Astrocyte of the hippocampus (primary cell): ENCODE results near the gene MACROD2.

Experiments
- DNase-seq: peaks from one replicate; pipeline ENCODE4 v3.0.0; 2011; ENCODE audit warnings: low read depth, low spot score

The MACROD2 gene

DNA sequence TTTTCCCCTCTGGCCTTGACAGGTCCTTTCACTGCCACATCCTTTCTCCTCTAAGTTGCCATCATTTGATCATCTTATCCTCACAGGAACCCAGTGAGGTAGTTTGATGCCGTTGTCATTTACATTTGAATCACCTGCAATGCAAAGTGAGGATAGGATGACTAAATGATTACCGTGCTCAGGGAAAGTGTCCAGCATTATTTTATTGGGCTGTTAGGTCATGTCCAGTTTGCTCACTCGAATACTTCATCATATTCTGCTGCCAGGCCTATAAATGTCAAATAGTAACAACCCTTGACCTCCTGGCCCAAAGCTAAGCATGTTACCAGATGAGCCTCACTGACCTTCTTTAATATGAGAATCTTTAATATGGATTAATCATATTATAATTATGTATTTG lies 1410.8 kb downstream of the MACROD2 start:
- DNase-seq, result no peak

DNA sequence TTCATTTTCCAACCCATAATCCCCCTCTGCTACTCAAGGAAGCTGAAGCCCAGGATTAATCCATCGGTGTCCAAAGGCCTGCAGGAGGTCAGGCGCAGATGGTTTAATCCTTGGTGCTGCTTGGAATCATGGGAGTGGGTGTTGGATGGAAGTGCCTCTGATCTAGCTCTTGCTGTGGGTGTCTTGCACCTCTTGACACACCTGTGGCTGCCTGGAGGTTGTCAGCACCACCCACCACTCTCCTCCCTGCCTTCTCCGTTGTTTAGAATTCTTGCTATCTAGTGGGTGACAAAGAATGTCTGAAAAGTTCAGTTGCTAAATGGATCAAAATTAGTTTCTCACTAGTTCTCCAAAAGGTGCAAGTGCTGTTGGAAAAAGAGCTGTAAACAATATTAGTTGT lies 1416.5 kb downstream of the MACROD2 start:
- DNase-seq, result no peak

DNA sequence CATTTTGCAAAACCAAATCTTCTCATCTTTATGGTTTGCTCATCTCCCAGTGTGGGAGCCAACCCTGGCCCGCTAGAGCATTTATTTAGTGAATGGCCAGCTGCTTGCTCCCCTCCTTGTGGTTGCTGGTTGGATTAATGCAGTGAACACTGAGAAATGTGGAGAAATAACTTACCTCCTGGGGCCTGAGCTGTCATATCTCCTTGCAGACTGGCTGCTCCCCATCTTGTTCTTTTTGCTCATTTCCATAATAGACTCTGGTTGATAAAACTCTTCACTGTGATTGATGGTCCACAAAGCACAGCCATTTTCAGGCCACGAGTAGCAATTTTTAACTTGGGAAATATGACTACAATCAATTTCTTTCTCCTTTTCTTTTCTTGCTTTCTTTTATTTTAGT lies 1420.6 kb downstream of the MACROD2 start:
- DNase-seq, result no peak

DNA sequence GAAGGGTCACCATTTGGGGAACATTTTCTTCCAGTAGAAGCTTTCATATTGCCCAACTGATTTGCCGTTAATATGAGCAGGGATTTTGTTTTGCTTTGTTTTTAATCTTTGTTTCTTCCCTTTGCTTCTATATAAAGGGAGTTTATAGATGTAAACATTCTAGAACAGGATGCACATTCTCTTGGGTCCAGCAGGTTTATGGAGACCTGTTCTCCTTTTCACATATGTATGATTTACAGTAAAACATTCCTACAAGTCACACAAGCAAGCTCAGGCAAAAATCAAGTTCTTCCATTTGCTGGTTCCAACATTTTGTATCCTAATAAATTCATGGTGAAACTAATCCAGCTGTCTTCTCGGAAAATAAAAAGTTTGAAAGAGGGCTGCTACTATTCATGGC lies 1424.5 kb downstream of the MACROD2 start:
- DNase-seq, result no peak

DNA sequence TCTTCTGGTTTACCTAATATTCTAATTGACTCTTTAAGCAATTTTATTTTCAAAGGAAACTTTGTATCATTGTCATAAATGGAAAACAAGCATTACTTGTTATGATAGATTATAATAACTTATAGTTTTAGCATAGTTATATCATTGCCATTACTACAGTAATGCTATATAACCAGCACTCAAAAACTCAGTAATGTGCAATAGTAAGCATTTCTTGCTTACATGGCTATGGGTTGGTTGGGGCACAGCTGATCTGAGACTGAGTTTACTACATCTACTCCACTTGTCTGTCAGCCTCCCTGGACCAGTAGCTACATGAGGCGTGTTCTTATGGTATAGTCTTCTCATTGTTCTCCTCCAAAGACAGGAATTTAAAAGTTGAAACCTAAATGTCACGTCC lies 1427.7 kb downstream of the MACROD2 start:
- no peak for DNase-seq

DNA sequence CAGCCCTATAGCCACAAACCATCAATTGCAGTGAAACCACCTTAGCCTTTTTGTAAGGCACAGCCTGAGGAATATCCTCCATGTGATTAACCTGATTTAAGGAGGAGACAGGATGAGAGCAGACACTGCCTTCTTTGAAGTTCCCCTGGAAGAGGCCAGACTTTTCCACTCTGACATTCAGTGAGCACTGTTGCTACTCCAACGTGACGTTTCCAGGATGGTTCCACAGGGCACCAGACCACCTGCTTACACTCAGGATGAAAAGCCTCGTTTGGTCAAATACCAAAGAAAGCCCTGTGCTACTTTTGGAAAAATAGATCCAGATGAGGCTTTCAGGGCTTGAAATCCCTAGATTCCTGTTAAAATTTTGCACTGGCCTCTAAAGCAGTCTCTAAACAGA lies 1444.2 kb downstream of the MACROD2 start:
- no peak for DNase-seq

DNA sequence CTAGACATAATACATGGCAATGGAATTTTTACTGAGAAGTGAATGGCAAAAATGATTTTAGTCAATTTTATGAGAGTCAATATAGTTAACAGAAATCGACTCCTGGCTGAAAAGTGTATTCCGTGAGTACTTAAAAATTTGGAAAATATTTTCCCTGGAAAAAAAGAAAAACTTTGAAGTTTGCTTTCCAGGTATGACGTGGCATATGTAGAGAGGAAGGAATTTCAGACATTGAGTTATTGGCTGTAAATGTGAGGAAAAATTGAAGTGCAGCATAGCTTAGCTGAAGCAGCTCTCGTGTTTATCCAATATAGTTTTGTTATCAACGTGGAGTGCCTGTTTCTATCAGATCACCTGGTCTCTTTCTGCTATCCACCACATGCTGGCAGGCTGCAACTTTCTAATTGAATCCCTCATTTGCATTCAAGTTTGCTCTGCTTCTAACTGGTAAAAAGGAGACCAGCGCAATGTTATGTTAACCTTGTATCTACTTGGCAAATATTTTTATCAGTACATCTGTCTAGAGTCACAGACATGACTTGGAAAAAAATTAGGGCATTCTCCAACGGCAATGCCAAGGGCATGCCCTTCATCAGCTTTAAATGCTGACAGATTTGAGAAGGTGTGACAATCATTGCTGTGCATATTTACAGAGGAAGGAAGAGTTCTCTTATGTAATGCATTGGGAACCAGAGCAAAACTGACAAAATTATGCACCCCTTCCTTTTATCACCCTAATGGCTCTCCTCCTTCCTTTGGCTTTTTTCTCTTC lies 1444.9 kb downstream of the MACROD2 start:
- DNase-seq, result no peak

DNA sequence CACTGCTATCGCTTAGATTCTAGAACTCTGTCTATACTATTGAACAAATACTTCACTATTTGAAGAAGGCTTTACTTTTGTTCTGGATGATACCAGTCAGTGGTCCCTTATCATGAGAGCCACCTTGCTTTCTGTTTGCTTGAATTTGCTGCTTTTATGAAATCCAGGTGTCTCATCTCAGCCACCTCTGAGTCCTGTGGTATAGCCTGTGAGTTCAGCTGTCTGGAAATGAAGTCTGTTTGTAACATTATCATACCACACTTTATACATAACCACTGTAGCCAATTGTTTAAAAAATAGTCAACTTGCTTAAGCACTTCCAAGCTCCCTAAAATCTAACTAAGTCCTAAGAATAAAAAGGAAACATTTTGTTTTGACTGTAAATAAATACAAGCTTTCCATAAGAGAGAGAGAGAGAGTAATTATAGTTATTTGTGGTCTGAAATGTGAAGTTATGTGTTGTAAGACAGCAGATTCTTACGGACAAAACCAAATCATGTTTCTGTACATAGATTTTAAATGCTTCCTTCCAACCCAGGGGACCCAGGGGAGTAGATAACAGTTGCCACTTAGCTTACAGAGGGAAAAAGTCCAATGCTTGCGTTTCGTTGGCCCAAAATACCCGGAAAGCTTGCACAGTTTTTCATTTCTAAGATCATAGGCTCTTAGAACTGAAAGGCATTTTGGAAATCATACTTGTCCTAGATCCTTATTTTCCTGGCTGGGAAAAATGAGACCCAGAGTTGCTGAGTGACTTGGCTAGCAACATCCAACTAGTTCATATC lies 1449.9 kb downstream of the MACROD2 start:
- no peak for DNase-seq

DNA sequence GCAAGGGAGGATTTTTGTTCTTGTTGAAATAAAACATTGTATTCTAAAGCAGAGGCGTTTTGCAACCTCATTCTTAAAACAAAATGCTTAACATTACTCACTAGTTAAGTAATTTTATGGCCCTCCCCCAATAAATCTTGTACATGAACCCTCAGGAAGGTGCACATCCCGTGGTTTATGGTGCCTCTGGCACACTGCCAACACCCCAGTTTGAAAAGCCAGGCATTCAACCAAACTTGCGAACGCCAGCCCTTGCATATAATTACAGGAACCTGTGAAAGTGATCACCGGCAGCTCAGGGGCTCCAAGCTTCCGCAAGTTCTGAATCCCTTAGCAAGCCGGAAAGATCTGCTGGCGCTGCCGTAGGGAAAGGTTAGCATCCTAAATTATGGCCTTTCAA lies 1451.1 kb downstream of the MACROD2 start:
- DNase-seq, result peak; percentile 54

DNA sequence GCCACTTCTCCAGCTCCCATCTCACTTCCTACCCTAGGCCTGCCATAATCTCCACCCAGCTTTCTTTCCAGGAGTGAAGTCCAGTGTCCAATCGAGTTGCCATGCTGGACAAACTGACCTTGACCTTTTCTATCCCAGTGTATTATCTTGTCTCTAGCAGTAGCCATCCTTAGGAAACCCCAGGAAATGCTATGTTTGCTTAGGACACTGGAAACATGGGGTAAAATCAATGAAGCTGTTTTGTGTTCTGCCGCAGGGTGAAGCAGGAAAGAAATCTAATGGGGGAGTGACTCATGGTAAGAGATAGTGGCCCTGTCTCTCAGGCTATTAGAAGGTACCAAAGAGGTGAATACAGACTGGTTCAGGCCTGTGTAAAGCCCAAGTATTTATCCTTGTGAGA lies 1452.2 kb downstream of the MACROD2 start:
- no peak for DNase-seq

DNA sequence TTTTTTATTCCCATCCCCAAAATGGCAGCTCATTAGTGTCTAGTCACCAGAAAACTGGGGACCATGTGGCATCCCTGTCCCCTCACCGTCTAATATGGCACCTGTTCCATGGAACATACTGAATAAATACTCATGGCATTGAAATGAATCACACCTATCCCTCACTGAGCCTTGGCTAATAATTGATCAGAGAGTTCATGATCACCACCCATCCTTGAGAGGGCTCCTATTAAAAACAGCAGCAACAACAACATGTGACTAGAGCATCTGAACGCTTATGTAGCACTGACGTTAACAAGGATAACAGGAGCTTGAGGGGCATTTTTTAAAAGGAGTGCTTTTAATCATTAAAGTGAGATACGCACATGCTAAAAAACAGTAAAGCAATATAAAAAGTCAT lies 1453.7 kb downstream of the MACROD2 start:
- no peak for DNase-seq

DNA sequence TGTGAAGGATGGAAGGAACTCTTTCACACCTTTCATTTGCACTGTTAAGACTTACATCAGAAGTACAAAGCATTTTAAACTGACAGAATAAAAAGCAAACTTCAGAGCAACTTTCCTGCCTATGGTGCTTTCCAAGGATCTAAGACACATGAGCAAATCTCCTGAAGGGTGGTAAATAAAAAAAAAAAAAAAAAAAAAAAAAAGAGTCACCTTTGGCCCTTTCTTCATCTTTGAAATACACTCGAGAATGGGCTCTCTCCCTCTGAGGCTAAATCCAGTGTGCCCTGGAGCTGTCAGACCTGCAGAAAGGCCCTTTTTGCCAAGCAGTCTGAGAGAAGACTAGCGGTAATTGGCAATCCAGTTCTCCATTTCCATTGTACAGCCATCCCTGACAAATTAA lies 1455.9 kb downstream of the MACROD2 start:
- DNase-seq, result no peak

DNA sequence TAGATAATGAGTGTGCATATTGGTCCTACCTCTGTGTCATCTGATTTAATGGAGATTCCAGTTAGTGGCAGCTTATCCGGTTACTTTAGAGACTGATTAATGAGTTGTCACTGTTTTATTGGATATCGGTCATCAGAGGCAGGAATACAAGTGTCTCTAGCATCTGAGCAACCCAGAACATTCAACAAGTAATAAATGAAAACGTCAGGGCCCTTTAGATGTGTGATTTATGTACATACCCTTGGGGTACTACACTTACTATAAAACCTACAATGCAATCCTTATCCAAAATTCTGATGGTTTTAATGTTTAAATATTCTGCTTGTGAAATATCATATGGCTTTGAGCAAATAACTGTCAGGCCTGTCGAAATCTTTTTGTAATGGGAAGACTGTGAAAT lies 1460.0 kb downstream of the MACROD2 start:
- no peak for DNase-seq

DNA sequence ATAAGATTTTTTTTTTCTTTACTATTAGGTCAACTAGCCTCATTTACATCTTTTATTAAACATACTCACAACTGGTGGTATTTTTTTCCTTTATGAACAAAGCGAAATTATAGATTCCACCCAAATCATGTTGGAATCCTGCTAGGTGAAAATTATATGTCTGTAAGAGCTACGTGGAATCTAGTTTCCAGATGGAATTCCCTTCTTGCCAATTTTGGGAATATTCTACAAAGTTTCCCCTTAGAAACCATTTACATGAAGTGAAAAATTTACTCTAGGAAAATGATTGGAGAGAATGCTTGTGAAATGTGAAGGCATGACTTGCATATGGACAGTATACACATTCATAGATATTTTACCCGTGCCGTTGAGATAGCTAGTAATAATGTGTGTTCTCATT lies 1466.6 kb downstream of the MACROD2 start:
- DNase-seq, result no peak

DNA sequence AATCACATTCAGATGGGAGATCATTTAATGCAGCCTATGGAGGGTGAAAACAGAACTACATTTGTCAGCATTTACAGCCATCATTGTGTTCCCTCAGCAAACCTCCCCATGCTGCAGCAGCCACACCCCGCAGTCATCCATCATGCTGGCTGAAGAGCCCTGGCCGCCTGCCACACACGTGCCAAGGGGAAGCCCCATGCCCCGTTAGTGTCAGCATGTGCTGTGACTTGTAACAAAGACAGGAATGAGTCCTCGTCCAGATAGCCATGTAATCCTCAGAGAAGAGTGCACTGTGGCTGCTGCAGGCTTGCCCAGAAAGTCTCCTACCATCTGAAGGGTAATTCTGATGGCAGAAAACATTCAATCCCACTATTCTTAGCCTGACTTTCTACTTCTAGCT lies 1480.2 kb downstream of the MACROD2 start:
- peak; percentile 22 for DNase-seq

DNA sequence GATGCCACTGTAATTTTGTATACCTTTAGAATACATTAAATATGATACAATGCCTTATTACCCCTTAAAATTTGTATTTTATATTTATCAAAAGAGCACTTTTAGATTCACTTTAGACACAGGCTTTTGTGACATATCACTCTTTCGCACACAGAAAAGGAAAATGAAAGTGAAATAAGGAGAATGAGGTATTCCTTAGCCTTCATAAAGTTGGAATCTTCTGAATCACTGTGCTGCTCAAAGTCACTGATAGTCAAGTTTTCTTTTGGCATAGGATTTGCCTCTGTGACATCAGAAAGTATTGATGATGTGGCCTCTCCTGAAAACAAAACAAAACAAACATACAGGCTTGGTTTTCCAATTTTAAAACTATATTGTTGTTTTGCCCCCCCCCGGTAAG lies 1480.9 kb downstream of the MACROD2 start:
- DNase-seq, result no peak

DNA sequence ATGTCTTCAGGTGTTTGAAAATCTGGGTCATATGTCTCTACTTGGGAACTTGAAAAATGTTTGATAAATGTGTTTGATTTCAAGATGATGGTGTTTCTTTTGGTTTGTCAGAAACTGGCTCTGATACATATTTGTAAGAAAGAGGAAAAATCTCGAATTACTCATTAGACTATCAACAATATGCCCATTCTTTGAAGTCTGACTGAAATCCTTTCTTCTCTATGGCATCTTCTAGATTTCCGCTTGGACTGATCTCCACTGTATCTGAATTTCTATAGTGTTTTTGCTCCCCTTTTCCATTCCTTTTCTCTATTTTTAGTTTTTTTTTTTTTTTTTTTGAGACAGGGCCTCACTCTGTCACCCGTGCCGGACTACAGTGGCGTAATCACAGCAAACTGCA lies 1481.5 kb downstream of the MACROD2 start:
- no peak for DNase-seq

DNA sequence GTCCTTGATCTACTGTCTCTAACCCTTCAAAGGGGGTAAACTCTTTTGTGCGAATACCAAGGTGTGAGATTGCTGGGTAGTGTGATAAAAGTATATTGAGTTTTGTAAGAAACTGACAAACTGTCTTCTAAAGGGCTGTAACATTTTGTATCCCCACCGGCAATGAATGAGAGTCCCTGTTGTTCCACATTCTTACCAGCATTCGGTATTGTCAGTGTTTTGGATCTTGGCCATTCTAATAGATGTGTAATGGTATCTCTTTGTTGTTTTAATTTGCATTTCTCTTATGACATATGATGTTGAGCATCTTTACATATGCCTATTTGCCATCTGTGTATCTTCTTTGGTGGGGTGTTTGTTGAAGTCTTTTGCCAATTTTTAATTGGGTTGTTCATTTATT lies 1487.2 kb downstream of the MACROD2 start:
- DNase-seq, result no peak

DNA sequence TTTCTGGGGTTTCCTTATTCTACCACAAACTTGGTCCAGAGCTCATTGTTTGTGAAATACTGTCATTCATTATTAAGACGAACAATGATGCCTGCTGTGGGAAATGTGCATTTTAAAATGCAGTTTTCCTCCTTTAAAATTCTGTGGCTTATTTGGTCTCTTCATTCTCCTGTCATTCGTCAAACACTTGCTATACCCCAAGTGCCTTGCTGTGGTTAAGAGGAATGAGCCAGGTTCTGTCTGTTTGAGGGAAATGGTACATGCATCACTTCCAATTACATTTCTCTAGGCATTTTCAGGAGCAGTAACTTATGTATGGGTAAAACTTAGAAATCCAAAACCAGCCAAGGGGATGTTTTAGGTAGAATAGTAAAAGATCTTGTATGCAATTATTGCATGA lies 1490.2 kb downstream of the MACROD2 start:
- DNase-seq, result peak; percentile 57

DNA sequence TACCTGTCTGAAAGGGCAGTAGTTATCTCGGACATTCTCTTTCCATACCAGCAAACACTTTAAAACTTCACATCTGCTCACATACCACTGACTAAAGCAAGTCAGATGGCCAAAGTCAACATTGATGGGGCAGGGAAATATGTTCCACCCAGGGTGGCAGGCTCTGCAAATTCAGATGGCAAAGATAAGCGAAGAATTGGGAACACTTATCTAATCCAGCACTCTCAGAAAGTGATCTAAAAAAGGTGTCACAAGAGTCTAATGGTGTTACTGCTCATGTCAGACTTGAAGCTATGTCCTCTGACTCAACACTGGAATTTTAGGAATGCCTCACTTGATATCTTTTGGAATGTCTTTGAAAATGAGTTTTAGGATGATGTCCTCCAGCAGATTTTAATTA lies 1491.7 kb downstream of the MACROD2 start:
- peak; percentile 21 for DNase-seq

DNA sequence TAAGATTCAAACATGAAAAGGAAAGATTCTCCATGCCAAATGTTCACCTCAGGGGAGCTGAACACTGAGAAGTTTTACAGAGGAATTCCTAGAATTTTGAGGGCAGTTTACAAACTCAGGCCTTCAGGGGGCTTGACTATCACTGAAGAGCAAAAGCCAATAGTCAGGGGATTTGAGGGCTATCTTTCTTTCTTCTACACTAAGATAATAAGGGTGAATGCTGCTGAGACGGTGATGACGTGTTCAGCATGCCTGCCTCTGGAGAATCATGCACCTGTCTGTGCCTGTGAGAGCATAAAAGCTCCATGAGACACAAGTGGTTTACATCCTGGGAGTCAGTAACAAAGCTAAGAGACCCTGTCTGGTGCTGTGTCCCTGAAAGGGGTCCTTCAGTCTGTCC lies 1492.4 kb downstream of the MACROD2 start:
- DNase-seq, result no peak

DNA sequence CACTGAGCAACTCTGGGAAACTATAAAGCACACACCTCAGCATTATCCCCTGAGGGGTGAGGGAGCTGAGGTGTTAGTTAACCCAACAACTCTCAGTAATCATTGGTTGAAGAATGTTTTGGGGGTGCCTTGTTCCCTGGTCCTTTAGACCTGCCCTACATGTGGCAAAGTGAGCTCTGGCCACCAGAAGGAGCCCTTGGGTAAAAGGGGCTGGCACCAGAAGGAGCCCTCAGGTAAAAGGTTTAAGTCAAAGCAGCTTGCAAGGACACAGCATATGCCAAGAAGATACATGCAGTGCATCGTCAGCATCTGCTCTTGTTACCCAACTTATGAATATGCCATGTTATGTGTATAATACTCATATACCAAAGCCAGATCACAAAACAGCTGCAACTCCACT lies 1496.3 kb downstream of the MACROD2 start:
- no peak for DNase-seq

DNA sequence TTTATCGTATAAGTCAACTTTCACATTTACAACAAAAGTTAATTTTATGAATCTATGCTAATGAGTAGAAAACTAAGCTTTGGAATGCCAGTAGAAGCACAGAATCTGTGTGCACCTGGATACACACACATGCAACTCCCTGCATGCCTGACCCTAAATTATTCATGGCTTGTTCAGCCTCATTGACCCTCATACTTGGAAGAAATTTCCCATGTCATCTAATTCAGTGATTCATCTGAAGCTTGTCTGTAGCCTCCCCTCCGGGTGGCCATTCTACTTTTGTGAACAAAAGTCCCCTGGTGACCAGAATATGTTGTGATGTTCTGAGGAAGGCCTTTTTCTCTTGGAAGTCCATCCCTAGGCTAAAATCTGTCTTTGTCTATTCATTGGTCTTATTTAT lies 1499.5 kb downstream of the MACROD2 start:
- no peak for DNase-seq
